Smooth muscle cell (in vitro differentiated cells): ENCODE data around the gene PQBP1. TPM values are rescaled to one million over a fixed set of nuclear protein-coding genes. Genes with fewer than 3 reads are reported as not detected.

Experiments
- DNase-seq: peaks from one replicate; lab custom pipeline; 2025; ENCODE audit not compliant: unreplicated experiment; lab: John Stamatoyannopoulos, UW
- H2AFZ ChIP-seq: fragments of 200-600 bp; sonication (generic); 2 replicates; pipeline ENCODE4 v1.6.0; 2016; ENCODE audit warnings: antibody characterized with exemption, low read depth, mild to moderate bottlenecking
- H3F3A ChIP-seq: fragments of 200-600 bp; sonication (generic); 2 replicates; pipeline ENCODE4 v1.6.0; 2017; ENCODE audit warnings: antibody characterized with exemption, low read depth
- H3K27ac ChIP-seq: fragments of 200-600 bp; sonication (generic); 2 replicates; pipeline ENCODE4 v1.5.1; 2016; ENCODE audit warnings: low read depth, mild to moderate bottlenecking
- H3K27me3 ChIP-seq: fragments of 200-600 bp; sonication (generic); 2 replicates; pipeline ENCODE4 v1.6.1; 2016; ENCODE audit warnings: low read depth, mild to moderate bottlenecking
- H3K36me3 ChIP-seq: fragments of 200-600 bp; sonication (generic); 2 replicates; pipeline ENCODE4 v1.5.1; 2016; ENCODE audit warnings: low read depth
- H3K4me1 ChIP-seq: fragments of 200-600 bp; sonication (generic); 2 replicates; pipeline ENCODE4 v1.5.1; 2016; ENCODE audit warnings: low read depth
- H3K4me2 ChIP-seq: fragments of 200-600 bp; sonication (generic); 2 replicates; pipeline ENCODE4 v1.6.0; 2016; ENCODE audit warnings: mild to moderate bottlenecking
- H3K4me3 ChIP-seq: fragments of 200-600 bp; sonication (generic); 2 replicates; pipeline ENCODE4 v1.5.1; 2016; ENCODE audit warnings: mild to moderate bottlenecking
- H3K79me2 ChIP-seq: fragments of 200-600 bp; sonication (generic); 2 replicates; pipeline ENCODE4 v1.6.0; 2016; ENCODE audit warnings: low read depth, mild to moderate bottlenecking
- H3K9ac ChIP-seq: fragments of 200-600 bp; sonication (generic); 2 replicates; pipeline ENCODE4 v1.6.0; 2016; ENCODE audit warnings: low read depth
- H3K9me3 ChIP-seq: fragments of 200-600 bp; sonication (generic); replicated peaks from 2 replicates; pipeline ENCODE4 v1.5.1; 2016; ENCODE audit warnings: low read depth
- H4K20me1 ChIP-seq: fragments of 200-600 bp; sonication (generic); 2 replicates; pipeline ENCODE4 v1.6.0; 2016; ENCODE audit warnings: low read depth
- CTCF ChIP-seq: fragments of 200-600 bp; sonication (generic); IDR thresholded peaks from 2 replicates; pipeline ENCODE4 v1.5.1; 2017; ENCODE audit warnings: borderline replicate concordance, mild to moderate bottlenecking, antibody characterized with exemption; ENCODE audit not compliant: insufficient read depth, poor library complexity, severe bottlenecking
- WGBS: methylation state at CpG from one replicate; pipeline ENCODE4 v1.1.7; 2016; ENCODE audit warnings: low lambda C conversion rate; 5-methylcytosine and 5-hydroxymethylcytosine counted together
- polyA plus RNA-seq: library from polyadenylated mRNA; unstranded; fragments of >200 nt; fragmentation: Nextera tagmentation; extraction: Ambion mirVana; gene quantifications from 2 replicates; pipeline ENCODE4 v1.2.1, GENCODE V29; 2016
- total RNA-seq: library from RNA; depleted of rRNA; stranded (reverse); fragments of >200 nt; gene quantifications from 2 replicates; pipeline ENCODE4 v1.2.3, GENCODE V29; 2014

PQBP1 gene
- total and polyA plus RNA-seq, 2 experiments from 2014 or later = 20.6 to 46.7 TPM

- Histone ChIP-seq H3K27ac (no peak overlapping the region), H3K79me2 (peaks cover 30% of the 10 kb centered on the region), H3K27me3 (no peaks in the 10 kb centered on the region), H3F3A (no peaks in the 10 kb centered on the region), H3K4me2 (no peak overlapping the region), H3K9ac (no peak overlapping the region), H4K20me1 (peaks cover 94% of the 10 kb centered on the region), H3K9me3 (no peaks in the 10 kb centered on the region), H3K4me3 (no peak overlapping the region), H3K36me3 (no peaks in the 10 kb centered on the region), H2AFZ (no peak overlapping the region), H3K4me1 (no peaks in the 10 kb centered on the region)
- DNase-seq = no peak
- TF ChIP-seq CTCF = no peak
- WGBS = 82% methylated on average over 2 of the region's 2 CpGs
Observed at GRCh38 chrX:48942895-48943294, 45.2 kb downstream of the PQBP1 start.

- Histone ChIP-seq H3K36me3 (no peaks in the 10 kb centered on the region), H4K20me1 (peaks cover 84% of the 10 kb centered on the region), H3F3A (no peaks in the 10 kb centered on the region), H3K9me3 (no peaks in the 10 kb centered on the region), H3K27ac (no peak overlapping the region), H3K4me3 (no peak overlapping the region), H3K4me1 (no peaks in the 10 kb centered on the region), H2AFZ (no peak overlapping the region), H3K79me2 (peaks cover 25% of the 10 kb centered on the region), H3K9ac (no peak overlapping the region), H3K4me2 (no peak overlapping the region), H3K27me3 (no peaks in the 10 kb centered on the region)
- 55% methylated on average over 8 of the region's 8 CpGs for WGBS
- TF ChIP-seq CTCF = peak; percentile 65
- no peak for DNase-seq
Observed at GRCh38 chrX:48945517-48946348, 48.0 kb downstream of the PQBP1 start.

GRCh38 chrX:48948589-48948988 is 50.9 kb downstream of the PQBP1 start:
- no peaks in the 10 kb centered on the region for H3K27me3 ChIP-seq
- H3F3A ChIP-seq = no peaks in the 10 kb centered on the region
- peaks cover 28% of the 10 kb centered on the region for H3K79me2 ChIP-seq
- H3K4me1 ChIP-seq = no peaks in the 10 kb centered on the region
- H3K4me2 ChIP-seq = no peak overlapping the region
- H4K20me1 ChIP-seq = peaks cover 84% of the 10 kb centered on the region
- no peak overlapping the region for H3K9ac ChIP-seq
- no peak for TF ChIP-seq CTCF
- no peak overlapping the region for H3K4me3 ChIP-seq
- no peak overlapping the region for H2AFZ ChIP-seq
- DNase-seq = no peak
- no peaks in the 10 kb centered on the region for H3K9me3 ChIP-seq
- H3K27ac ChIP-seq = no peak overlapping the region
- no peaks in the 10 kb centered on the region for H3K36me3 ChIP-seq
- 74% methylated on average over 1 of the region's 1 CpG for WGBS

Other genes with a start within 250 kb of the PQBP1 start
- 0.54 and 2.5 TPM in 2 replicates for gene WAS, start 214.1 kb upstream of the PQBP1 start, total RNA-seq
- 0.15 and 0.24 TPM in 2 replicates for gene WAS, start 214.1 kb upstream of the PQBP1 start, polyA plus RNA-seq
- gene SUV39H1, start 201.2 kb upstream of the PQBP1 start, total RNA-seq = 2.6 and 2.7 TPM in 2 replicates
- gene SUV39H1, start 201.2 kb upstream of the PQBP1 start, polyA plus RNA-seq = 5.6 and 7.7 TPM in 2 replicates
- not detected in 2 replicates for gene GLOD5, start 136.2 kb upstream of the PQBP1 start, total RNA-seq
- gene GLOD5, start 136.2 kb upstream of the PQBP1 start, polyA plus RNA-seq = not detected in 2 replicates
- gene GATA1, start 111.3 kb upstream of the PQBP1 start, total RNA-seq = not detected in 2 replicates
- not detected in 2 replicates for gene GATA1, start 111.3 kb upstream of the PQBP1 start, polyA plus RNA-seq
- 46.0 and 76.1 TPM in 2 replicates for gene HDAC6, start 95.9 kb upstream of the PQBP1 start, total RNA-seq
- gene HDAC6, start 95.9 kb upstream of the PQBP1 start, polyA plus RNA-seq = 68.9 and 71.3 TPM in 2 replicates
- gene ERAS, start 71.4 kb upstream of the PQBP1 start, total RNA-seq = not detected in 2 replicates
- gene ERAS, start 71.4 kb upstream of the PQBP1 start, polyA plus RNA-seq = not detected in 2 replicates
- 7.8 and 11.6 TPM in 2 replicates for gene PCSK1N, start 62.3 kb upstream of the PQBP1 start, total RNA-seq
- 14.4 and 51.9 TPM in 2 replicates for gene PCSK1N, start 62.3 kb upstream of the PQBP1 start, polyA plus RNA-seq
- 68.6 and 78.8 TPM in 2 replicates for gene TIMM17B, start 162 bp upstream of the PQBP1 start, total RNA-seq
- 134 and 141 TPM in 2 replicates for gene TIMM17B, start 162 bp upstream of the PQBP1 start, polyA plus RNA-seq
- gene SLC35A2, start 13.7 kb downstream of the PQBP1 start, total RNA-seq = 72.0 and 73.3 TPM in 2 replicates
- 98.2 and 99.9 TPM in 2 replicates for gene SLC35A2, start 13.7 kb downstream of the PQBP1 start, polyA plus RNA-seq
- gene PIM2, start 21.1 kb downstream of the PQBP1 start, total RNA-seq = 7.6 and 9.4 TPM in 2 replicates
- 7.4 and 8.7 TPM in 2 replicates for gene PIM2, start 21.1 kb downstream of the PQBP1 start, polyA plus RNA-seq
- 30.7 and 36.1 TPM in 2 replicates for gene OTUD5, start 59.7 kb downstream of the PQBP1 start, total RNA-seq
- 55.1 and 62.1 TPM in 2 replicates for gene OTUD5, start 59.7 kb downstream of the PQBP1 start, polyA plus RNA-seq
- 0.94 and 1.2 TPM in 2 replicates for gene KCND1, start 73.9 kb downstream of the PQBP1 start, total RNA-seq
- gene KCND1, start 73.9 kb downstream of the PQBP1 start, polyA plus RNA-seq = 3.0 and 3.3 TPM in 2 replicates
- gene GRIPAP1, start 104.3 kb downstream of the PQBP1 start, total RNA-seq = 10.0 and 13.9 TPM in 2 replicates
- 14.9 and 20.2 TPM in 2 replicates for gene GRIPAP1, start 104.3 kb downstream of the PQBP1 start, polyA plus RNA-seq
- 23.6 and 27.0 TPM in 2 replicates for gene TFE3, start 145.4 kb downstream of the PQBP1 start, total RNA-seq
- 35.2 and 40.7 TPM in 2 replicates for gene TFE3, start 145.4 kb downstream of the PQBP1 start, polyA plus RNA-seq
- gene CCDC120, start 161.1 kb downstream of the PQBP1 start, total RNA-seq = 1.3 and 2.0 TPM in 2 replicates
- gene CCDC120, start 161.1 kb downstream of the PQBP1 start, polyA plus RNA-seq = 5.4 and 9.9 TPM in 2 replicates
- 21.3 and 43.6 TPM in 2 replicates for gene PRAF2, start 176.1 kb downstream of the PQBP1 start, total RNA-seq
- gene PRAF2, start 176.1 kb downstream of the PQBP1 start, polyA plus RNA-seq = 134 and 143 TPM in 2 replicates
- gene WDR45, start 182.0 kb downstream of the PQBP1 start, total RNA-seq = 31.4 and 39.6 TPM in 2 replicates
- gene WDR45, start 182.0 kb downstream of the PQBP1 start, polyA plus RNA-seq = 38.9 and 49.1 TPM in 2 replicates
- 15.5 and 28.0 TPM in 2 replicates for gene GPKOW, start 225.8 kb downstream of the PQBP1 start, total RNA-seq
- 32.0 and 32.4 TPM in 2 replicates for gene GPKOW, start 225.8 kb downstream of the PQBP1 start, polyA plus RNA-seq